Ishikawa (cell line): ENCODE data around the gene GPATCH2L.

Experiments used
- CEBPB ChIP-seq: IDR thresholded peaks from 2 replicates; pipeline ENCODE4 v1.6.1; 2012
- CREB1 ChIP-seq: IDR thresholded peaks from 2 replicates; pipeline ENCODE4 v1.6.1; 2012; ENCODE audit warnings: low read depth
- EGR1 ChIP-seq: IDR thresholded peaks from 2 replicates; pipeline ENCODE4 v1.6.1; 2012
- EP300 ChIP-seq: IDR thresholded peaks from 2 replicates; pipeline ENCODE4 v1.6.1; 2012; ENCODE audit warnings: borderline replicate concordance
- FOXM1 ChIP-seq: IDR thresholded peaks from 2 replicates; pipeline ENCODE4 v1.6.1; 2012; ENCODE audit warnings: low read depth, borderline replicate concordance
- NFIC ChIP-seq: IDR thresholded peaks from 2 replicates; pipeline ENCODE4 v1.6.1; 2012
- RAD21 ChIP-seq: IDR thresholded peaks from 2 replicates; pipeline ENCODE4 v1.6.1; 2012; ENCODE audit warnings: low read depth
- TAF1 ChIP-seq: IDR thresholded peaks from 2 replicates; pipeline ENCODE4 v1.6.1; 2012; ENCODE audit warnings: low read depth, mild to moderate bottlenecking
- TCF12 ChIP-seq: IDR thresholded peaks from 2 replicates; pipeline ENCODE4 v1.6.1; 2012; ENCODE audit warnings: low read depth
- TEAD4 ChIP-seq: IDR thresholded peaks from 2 replicates; pipeline ENCODE4 v1.6.1; 2012
- YY1 ChIP-seq: IDR thresholded peaks from 2 replicates; pipeline ENCODE4 v1.6.1; 2012; ENCODE audit warnings: low read depth
- ZBTB7A ChIP-seq: IDR thresholded peaks from 2 replicates; pipeline ENCODE4 v1.6.1; 2012; ENCODE audit warnings: low read depth
- TF ChIP-seq, protein P1 (sequence below): IDR thresholded peaks from 2 replicates; pipeline ENCODE4 v1.6.1; 2012
- TF ChIP-seq, protein P2 (sequence below): IDR thresholded peaks from 2 replicates; pipeline ENCODE4 v1.6.1; 2012
- TF ChIP-seq, protein P3 (sequence below): IDR thresholded peaks from 2 replicates; pipeline ENCODE4 v1.6.1; 2012; ENCODE audit warnings: low read depth, mild to moderate bottlenecking

Gene GPATCH2L

DNA sequence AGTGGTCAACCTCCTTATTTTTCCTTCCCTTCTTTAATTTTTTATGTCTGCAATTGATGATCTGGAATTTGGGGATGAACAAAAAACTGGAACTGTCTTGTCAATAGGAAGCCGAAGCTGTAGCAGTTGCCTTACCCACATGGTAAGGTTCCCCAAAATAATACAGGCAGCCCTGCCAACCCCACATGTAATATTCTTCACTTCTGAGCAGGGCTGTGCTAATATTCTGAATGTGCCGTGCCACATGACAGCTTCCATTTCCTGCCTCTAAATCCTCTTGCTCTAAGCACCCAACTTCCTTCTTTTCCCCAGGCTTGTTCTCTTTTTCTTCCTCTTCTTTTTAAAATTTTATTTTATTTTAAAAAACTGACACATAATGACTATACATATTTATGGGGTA lies 39.6 kb downstream of the GPATCH2L start:
- TF ChIP-seq, protein P1, sequence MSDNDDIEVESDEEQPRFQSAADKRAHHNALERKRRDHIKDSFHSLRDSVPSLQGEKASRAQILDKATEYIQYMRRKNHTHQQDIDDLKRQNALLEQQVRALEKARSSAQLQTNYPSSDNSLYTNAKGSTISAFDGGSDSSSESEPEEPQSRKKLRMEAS, result no peak
- TF ChIP-seq, protein P2, sequence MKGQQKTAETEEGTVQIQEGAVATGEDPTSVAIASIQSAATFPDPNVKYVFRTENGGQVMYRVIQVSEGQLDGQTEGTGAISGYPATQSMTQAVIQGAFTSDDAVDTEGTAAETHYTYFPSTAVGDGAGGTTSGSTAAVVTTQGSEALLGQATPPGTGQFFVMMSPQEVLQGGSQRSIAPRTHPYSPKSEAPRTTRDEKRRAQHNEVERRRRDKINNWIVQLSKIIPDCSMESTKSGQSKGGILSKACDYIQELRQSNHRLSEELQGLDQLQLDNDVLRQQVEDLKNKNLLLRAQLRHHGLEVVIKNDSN, result no peak
- TF ChIP-seq TEAD4 (no peak), TAF1 (no peak), TCF12 (no peak), RAD21 (no peak), NFIC (no peak), ZBTB7A (no peak), CREB1 (no peak), YY1 (no peak), CEBPB (no peak), EP300 (no peak), FOXM1 (no peak), EGR1 (no peak)
- TF ChIP-seq, protein P3, sequence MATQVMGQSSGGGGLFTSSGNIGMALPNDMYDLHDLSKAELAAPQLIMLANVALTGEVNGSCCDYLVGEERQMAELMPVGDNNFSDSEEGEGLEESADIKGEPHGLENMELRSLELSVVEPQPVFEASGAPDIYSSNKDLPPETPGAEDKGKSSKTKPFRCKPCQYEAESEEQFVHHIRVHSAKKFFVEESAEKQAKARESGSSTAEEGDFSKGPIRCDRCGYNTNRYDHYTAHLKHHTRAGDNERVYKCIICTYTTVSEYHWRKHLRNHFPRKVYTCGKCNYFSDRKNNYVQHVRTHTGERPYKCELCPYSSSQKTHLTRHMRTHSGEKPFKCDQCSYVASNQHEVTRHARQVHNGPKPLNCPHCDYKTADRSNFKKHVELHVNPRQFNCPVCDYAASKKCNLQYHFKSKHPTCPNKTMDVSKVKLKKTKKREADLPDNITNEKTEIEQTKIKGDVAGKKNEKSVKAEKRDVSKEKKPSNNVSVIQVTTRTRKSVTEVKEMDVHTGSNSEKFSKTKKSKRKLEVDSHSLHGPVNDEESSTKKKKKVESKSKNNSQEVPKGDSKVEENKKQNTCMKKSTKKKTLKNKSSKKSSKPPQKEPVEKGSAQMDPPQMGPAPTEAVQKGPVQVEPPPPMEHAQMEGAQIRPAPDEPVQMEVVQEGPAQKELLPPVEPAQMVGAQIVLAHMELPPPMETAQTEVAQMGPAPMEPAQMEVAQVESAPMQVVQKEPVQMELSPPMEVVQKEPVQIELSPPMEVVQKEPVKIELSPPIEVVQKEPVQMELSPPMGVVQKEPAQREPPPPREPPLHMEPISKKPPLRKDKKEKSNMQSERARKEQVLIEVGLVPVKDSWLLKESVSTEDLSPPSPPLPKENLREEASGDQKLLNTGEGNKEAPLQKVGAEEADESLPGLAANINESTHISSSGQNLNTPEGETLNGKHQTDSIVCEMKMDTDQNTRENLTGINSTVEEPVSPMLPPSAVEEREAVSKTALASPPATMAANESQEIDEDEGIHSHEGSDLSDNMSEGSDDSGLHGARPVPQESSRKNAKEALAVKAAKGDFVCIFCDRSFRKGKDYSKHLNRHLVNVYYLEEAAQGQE, result no peak

GRCh38 chr14:76193696-76194095 lies 42.0 kb downstream of the GPATCH2L start:
- TF ChIP-seq RAD21 (no peak), CEBPB (no peak), TCF12 (no peak), YY1 (no peak), CREB1 (no peak), EP300 (no peak), EGR1 (no peak), FOXM1 (no peak), TAF1 (no peak), TEAD4 (no peak), ZBTB7A (no peak), NFIC (no peak)
- TF ChIP-seq, protein P2, result no peak
- TF ChIP-seq, protein P1, result no peak
- TF ChIP-seq, protein P3, result no peak

DNA sequence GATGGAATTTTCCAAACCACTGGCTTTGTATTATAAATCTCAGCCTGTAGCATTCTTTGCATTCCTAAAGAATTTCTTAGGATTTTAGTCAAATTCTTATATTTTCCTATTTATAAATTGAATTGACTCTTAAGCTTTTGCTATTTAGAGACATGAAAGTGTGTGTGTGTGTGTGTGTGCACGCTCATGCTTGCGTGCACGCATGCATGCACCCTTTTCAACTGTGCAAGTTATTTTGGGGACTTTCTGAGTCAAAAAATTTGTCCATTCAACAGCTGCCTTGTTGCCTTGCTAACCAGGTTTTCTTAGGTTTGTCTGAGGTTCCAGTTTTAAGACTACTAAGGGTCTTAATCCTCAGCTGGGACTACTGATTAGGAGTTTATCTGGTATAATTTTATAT lies 42.6 kb downstream of the GPATCH2L start:
- TF ChIP-seq YY1 (no peak), CEBPB (no peak), RAD21 (no peak), NFIC (no peak)
- TF ChIP-seq, protein P2, result no peak
- TF ChIP-seq, protein P3, result no peak

- no peak for TF ChIP-seq NFIC
- no peak for TF ChIP-seq TCF12
- TF ChIP-seq RAD21, result no peak
- TF ChIP-seq TEAD4, result no peak
- TF ChIP-seq TAF1, result no peak
- TF ChIP-seq, protein P3, result no peak
- no peak for TF ChIP-seq YY1
- no peak for TF ChIP-seq CREB1
- no peak for TF ChIP-seq ZBTB7A
- TF ChIP-seq, protein P2, result no peak
- TF ChIP-seq, protein P1, result no peak
- TF ChIP-seq EP300, result no peak
- no peak for TF ChIP-seq CEBPB
- no peak for TF ChIP-seq EGR1
- TF ChIP-seq FOXM1, result no peak
Measured at GRCh38 chr14:76195003-76195402, 43.3 kb downstream of the GPATCH2L start.
